Heart left ventricle (tissue), 13 donors: ENCODE results near the gene TRIM4.
"Not testable (repeated sequence)": the region's sequence is repeated elsewhere in the genome, so short reads cannot be mapped to it uniquely, and the experiment has no call there.

Experiments
- CTCF ChIP-seq, 12 donors: fragments of 200-600 bp; sonication (generic) in 4 of 12; IDR thresholded peaks; one replicate each; pipeline versions ENCODE4 v1.5.0 to v1.8.0; 2018 to 2022; ENCODE audit warnings: antibody characterized with exemption in 12 of 12, mild to moderate bottlenecking in 5 of 12
- POLR2A ChIP-seq, 2 donors: fragments of 450-650 bp; IDR thresholded peaks; one replicate each; pipeline ENCODE4 v1.6.1; 2017; ENCODE audit warnings: antibody characterized with exemption in 2 of 2, mild to moderate bottlenecking in 2 of 2, moderate library complexity in 2 of 2
- donor health status: ischemic (EF 13 %, LVEDD 7.1; RV severe dilation, severe dysfunction).
- donor health status: DM: no; HTN: yes; CAD: no.
- donor health status: DM: no; HTN: no; CAD: no.
- donor health status: ischemic (EF 25% LVEDD 6.9; RV normal size, moderate dysfunction).
- donor health status: ischemic (EF 25% LVEDD 5.7; RV mildly dilated, moderate dysfunction).
- donor health status: ischemic (EF 35%, LVEDD 5.7; RV mildly dilated, moderate dysfunction).
- donor health status: nonischemic (EF 11% LVEDD 7.7; RV severe dilation, severe dysfunction).
- donor health status: DM: yes; HTN: yes; CAD: no.
- donor health status: PGD.
- donor health status: ischemic (EF 29% LVEDD 5.4; RV normal size, mild dysfunction).
- donor health status: nonischemic (EF 23%, LVEDD 6.1; RV moderate dilation, normal function).

- not testable (repeated sequence) for TF ChIP-seq POLR2A, CTCF (IDR thresholded peaks at IDR 0.05)
These were observed 31.5 kb upstream of the TRIM4 start for GRCh38 chr7:99950819-99951218.
